ENCODE results near the gene EIF2S2.

The EIF2S2 gene

DNA sequence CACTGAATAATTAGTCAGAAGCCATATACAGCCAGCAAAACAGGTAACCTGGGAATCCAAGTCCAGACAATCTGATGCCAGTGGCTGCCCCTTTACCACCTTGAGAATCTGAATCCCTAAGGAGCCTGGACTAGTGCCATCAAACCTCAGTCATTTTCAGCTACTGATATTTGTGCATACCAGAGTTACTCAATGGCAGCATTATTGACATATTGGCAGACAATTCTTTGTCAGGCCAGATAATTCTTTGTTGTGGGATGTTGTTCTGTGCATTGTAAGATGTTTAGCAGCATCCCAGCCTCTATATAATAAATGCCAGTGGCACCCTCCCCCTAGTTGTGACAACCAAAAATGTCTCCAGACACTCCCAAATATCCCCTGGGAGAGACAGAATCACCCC is 3.2 kb upstream of the EIF2S2 start:
- DNase-seq: no peak

DNA sequence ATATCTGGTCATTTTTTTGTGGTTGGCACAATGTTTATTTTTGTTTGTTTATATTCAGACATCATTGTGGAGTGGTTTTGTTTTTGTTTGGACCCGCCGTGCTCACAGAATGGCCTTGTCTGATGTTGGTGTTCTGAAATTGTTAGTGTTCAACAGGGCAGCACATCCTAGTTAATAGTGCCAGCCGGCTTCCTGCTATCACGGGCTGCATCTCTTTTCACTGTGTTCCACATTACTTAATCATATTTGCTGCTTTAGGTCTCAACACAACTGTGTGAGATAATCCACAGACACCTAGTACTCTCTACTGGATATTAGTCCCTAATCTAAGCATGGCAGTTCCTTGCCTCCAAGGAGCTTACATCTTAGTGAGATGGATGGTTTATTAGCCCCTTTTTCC is 2.8 kb upstream of the EIF2S2 start:
- DNase-seq: no peak

DNA sequence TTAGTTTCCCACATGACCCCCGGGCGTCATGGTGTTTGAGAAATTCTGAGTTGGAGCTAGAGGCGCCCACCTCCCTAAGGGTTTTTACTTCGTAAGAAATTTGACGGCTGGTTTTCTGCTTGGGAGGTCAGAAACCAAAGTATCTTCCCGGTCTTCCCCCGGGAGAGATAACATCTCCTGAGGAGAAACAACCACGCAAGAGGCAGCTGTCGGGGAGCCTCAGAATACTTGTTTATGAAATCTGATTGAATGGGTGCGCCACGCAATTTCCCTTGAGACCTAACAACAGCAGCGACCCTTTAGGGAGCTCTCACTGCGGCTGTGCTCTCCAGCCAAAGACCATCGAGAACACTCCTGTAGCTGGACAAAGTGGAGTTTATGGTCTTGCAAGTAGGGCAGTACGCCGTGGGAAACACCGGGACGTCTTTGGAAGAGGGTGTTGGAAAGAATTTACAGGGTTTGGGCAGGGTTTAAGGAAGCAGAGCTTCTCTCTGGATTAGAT is 608 bp upstream of the EIF2S2 start:
- DNase-seq: no peak

DNA sequence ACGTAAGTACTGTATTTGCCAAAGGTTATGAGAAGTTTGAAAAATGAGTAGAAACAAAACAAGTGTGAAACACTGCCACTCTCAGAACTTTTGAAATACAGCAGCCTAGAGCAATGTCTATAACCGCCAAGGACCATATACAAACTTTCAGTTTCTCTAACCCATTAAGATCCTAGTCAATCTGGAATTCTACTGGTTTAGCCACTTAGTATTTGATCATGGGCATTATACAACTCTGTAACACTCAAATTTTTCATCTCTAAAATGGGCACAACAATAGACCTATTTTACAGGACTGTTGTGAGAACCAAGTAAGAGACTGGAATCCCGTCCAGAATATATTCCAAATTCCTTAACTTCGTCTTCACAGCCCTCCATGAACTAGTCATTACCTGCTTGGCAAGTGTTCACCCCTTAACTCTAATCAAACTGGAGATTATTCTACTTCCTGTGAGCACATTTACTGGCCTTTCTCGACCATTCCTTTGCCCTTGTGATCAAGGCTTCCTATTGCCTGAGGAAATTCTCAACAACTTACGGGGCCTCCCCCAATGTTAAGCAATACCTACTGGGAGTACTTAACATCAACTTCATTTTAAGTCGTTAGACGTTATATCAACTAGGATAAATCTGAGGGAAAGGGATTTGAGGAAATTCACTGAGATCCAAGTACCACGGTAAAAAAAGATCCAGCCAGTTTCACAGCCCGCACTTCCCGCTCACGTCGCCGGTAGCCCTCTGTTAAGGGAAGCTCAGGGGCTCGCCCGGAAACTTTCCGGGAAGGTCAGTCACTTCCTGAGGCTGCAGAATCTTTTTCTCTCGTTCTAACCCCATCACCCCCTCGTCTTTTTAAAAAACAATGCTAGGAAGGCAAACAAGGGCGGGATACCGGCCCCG is 1.1 kb downstream of the EIF2S2 start:
- peak; percentile 8 for DNase-seq

DNA sequence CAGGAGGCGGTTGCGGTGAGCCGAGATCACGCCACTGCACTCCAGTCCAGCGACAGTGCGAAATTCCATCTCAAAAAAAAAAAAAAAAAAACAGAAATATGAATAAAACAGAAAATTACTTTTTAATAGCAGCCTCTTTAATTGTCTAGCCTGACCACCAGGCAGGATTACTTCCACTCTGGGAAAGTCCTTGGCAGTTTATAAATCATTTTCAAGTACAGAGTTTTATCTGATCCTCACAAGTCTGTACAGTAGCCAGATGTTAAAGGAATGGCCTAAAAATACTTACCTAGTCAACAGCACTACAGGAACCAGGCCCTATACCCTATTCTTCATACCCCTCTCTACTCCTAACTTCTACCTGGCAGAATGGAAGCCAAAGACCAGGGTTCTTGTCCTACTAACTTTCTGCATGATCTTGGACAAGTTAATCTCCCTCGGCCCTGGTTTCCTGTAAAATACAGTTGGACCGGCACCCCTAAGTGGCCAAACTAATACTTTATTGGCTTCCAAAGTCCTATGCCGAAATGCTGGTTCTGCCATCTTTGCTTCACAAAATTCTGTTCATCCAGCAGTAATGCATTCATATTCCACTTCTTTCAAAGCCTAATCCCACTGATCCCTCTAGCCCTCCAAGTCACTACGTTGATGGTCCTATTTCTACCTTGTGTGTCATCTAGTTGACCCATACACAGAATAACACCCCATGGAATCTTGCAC is 1.9 kb downstream of the EIF2S2 start:
- no peak for DNase-seq

DNA sequence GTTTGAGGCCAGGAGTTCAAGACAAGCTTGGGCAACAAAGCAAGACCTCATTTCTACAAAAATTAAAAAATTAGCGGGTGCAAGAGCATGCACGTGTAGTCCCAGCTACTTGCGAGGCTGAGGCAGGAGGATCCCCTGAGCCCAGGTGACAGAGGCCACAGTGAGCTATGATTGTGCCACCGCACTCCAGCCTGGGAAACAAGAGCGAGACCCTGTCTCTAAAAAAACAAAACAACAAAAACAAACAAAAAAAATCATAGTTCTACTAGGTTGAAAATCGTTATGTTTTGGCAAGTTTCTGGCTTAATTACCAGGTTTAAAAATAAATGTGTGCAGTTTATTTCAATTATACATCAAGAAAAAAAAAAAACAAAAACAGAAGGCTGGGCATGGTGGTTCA is 2.6 kb downstream of the EIF2S2 start:
- DNase-seq: no peak

DNA sequence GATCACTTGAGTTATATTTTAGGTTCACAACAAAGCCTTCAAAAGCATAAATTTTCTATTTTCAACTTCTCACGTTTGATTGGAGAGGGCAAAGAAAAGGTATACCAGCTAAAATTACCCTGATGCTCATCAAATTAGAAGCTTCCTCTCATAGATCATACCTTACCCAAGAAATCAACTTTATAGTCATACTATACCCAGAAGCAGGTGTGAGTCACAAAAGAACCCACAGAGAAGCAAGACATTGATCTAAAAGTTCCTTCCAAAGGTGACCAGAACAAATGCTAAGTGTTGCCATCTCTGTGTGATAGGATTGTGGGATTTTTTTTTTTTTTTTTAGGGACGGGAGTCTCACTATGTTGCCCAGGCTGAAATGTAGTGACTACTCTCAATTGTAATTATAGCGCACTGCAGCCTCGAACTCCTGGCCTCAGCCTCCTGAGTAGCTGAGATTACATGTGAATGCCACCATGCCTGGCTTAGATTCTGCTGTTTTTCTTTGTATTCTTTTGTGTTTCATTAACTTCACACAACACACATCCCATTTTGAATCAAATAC is 3.3 kb downstream of the EIF2S2 start:
- no peak for DNase-seq

DNA sequence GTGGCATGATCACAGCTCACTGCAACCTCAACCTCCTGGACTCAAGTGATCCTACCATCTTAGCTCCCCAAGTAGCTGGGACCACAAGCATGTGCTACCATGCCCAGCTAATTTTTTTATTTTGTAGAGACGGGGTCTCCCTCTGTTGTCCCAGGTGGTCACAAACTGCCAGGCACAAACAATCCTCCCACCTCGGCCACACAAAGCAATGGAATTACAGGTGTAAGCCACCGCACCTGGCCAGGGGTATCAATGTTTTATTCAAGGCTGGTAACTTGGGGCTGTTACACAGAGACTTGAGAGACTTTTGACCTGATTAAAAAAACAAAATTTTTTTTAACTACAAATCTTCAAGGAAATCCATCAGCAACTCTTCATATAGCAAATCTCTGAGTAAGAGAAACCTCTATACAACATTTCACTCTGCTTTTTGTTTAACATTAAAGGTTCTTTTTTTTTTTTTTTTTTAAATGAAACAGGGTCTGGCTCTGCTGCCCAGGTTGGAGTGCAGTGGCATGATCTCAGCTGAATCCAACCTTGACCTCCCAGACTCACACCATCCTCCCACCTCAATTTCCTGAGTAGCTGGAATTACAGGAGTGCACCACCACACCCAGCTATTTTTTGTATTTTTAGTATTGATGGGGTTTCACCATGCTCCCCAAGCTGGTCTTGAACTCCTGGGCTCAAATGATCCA is 5.9 kb downstream of the EIF2S2 start:
- DNase-seq: no peak

DNA sequence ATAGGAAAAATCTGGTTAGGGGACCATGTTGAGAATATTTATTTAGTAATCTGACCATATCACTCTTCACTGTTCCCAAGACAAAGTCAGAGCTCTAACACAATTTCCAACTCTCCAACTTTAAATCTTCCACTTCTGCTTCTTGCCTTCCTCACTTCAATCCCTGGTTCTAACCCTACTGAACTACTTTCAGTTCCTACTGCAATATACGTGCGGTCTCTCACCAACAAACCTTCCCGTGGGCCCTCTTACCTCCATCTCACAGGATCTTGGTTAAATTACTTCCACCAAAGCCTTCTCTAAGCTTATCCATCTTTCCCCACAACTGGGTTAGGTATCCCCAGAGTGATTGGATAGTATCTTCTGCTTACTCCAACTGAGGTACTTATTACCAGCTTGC is 8.0 kb downstream of the EIF2S2 start:
- no peak for DNase-seq

DNA sequence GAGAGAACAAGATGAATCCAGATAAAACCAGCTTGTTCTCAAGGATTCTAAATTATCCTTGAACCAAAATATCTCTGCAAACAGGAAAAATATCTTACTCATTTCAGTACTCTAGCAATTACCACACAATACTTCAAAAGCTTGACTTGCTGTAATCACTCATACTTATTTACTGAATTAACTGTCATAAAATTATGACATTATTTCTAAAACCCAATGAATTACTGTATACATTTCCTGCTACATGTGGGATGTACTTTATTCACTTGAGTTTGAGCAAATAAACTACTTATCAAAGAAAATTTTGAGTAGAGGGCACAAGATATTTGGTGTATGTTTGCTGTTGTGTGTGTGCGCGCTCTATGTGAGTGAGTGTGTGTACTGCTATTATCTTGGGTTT is 9.7 kb downstream of the EIF2S2 start:
- DNase-seq: no peak

DNA sequence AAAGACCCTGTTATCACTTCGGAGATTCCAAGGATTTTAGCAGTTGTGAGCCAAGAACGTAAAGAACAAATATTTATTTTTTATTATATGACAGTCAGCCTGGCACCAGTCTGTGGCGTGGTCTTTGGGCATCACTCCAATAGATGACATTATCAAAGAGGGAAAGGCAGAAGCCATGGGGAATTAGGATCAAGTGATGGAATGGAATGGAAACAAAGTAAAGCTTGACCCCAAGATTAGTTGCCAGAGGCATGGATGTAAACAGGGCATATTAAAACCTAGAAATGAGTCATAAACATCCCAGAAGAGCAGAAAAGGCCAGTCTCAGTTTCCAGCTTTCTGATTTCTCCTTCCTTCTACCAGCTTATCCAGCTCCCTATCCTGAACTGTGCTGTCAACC is 11.5 kb downstream of the EIF2S2 start:
- no peak for DNase-seq

DNA sequence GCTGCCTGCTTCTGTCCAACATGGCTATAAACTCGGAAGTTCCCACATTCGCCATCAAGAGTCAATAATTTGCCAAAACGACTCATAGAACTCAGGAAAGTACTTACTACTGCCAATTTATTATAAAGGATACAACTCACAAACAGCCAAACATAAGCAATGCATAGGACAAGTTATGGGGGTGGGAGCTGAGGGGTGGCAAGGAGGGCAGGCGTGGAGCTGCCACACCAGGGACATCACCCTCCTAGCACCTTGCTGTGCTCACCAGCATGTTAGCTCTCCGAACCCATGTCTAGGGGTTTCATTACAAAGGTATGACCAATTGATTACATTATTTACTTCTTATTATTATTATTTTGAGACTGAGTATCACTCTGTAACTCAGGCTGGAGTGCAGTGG is 12.4 kb downstream of the EIF2S2 start:
- no peak for DNase-seq

DNA sequence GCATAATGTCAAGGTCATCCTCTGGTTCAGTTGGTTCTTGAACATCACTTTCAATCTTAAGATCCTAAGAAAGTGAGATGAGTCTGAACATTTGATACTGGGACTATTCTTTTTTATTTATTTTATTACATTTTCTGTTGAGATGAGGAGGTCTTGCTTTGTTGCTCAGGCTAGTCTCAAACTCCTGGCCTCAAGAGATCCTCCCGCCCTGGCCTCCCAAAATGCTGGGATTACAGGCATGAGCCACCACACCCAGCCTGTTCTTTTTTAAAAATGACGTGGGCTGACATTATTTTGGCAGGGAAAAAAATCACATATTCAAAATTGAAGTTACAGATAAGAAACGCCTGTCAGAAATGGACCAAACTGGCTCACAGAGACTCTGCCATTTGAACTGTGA is 13.5 kb downstream of the EIF2S2 start:
- no peak for DNase-seq

DNA sequence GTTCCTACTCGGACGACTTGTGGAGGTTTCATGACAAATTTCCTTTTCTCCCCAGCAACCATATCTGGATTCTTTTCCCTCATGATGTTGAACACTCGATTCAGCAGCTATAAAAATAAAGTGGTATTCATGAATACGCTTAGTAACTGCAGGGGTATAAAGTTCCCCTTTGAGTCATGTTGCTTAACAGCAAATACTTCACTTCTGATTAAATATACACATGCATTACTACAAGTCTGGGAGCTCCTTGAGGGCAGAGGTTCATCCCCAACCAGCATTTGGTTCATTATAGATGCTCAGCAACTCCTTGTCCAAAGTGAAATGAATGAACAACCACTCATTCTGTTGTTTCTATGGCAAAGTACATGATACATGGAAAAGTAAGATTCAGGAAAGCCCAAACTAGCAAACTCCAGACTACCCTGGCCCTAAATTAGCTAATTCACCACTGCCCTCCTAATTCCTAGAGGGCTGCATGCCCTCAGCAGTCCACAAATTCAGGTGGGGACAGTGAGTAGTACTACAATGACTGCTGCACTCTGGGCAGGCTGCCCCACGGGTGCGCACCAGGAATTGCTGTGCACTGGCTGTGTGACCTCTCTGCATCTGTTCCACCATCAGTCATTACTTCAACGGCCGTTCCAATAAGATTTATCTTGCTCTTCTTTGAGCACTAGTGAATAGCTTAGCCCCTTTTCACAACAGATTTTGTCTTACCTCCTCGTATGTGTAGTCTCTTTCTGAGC is 15.2 kb downstream of the EIF2S2 start:
- DNase-seq: no peak

DNA sequence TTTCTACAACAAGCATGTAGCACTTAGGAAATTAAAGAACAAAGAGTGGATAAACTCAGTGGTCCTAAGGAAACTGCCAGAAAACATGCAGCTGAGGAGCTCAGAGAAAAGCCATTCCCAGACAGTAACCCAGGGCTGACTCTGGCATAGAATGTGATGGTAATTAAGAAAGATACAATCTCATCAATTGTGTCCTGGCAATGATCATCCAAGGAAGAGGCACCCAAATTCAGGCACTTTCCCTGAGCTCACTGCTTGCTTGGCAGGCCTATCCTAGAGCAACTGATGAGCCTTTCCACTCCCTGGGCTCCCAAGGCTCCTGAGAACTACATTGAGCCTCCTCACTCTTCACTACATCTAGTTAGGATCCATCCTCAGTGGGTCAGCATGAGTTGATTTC is 16.2 kb downstream of the EIF2S2 start:
- DNase-seq: no peak

DNA sequence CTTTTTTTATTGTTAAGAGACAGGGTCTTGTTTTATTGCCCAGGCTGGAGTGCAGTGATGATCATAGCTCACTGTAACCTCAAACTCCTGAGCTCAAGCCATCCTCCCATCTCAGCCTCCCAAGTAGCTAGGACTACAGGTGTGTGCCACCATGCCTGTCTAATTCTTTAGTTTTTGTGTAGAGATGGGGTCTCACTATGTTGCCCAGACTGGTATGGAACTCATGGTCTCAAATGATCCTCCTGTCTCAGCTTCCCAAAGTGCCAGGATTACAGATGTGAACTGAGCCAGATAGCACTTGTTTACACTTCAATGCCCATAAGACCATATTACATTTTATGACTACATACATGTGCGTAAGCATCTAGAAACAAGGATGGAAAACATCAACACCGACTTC is 18.1 kb downstream of the EIF2S2 start:
- no peak for DNase-seq

DNA sequence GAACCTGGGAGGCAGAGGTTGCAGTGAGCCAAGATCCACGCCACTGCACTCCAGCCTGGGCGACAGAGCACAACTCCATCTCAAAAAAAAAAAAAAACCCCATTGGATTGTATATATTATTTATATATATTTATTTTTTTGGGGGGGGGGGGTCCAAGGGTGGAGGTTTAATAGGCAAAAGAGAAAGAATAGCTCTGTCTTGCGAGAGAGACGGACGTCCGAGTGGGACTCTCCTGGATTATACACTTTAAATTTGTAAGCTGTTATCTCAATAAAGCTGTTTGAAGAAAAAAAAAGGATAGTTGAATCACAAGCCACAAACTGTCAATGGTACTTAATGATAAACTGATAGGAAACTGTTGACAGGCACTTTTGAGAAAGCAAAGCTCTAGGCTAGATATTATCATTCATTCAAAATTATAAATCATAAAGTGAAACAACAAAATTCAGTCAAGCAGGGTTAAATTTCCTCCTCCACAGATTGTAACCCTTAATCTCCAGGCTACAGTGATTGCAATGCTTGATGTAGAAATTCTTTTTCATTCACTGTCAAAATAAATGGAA is 20.3 kb downstream of the EIF2S2 start:
- no peak for DNase-seq

DNA sequence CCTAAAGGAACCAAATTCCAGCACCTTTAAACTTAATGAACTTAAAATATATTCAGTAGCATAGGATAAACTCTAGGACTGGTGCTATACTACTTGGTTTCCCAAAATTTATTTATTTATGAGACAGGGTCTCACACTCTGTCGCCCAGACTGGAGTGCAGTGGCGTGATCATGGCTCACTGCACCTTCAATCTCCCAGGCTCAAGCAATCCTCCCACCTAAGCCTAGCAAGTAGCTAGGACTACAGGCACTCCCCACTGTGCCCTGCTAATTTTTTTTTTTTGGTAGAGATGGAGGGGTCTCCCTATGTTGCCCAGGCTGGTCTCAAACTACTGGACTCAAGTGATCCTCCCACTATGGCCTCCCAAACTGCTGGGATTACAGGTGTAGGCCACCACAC is 21.4 kb downstream of the EIF2S2 start:
- no peak for DNase-seq

DNA sequence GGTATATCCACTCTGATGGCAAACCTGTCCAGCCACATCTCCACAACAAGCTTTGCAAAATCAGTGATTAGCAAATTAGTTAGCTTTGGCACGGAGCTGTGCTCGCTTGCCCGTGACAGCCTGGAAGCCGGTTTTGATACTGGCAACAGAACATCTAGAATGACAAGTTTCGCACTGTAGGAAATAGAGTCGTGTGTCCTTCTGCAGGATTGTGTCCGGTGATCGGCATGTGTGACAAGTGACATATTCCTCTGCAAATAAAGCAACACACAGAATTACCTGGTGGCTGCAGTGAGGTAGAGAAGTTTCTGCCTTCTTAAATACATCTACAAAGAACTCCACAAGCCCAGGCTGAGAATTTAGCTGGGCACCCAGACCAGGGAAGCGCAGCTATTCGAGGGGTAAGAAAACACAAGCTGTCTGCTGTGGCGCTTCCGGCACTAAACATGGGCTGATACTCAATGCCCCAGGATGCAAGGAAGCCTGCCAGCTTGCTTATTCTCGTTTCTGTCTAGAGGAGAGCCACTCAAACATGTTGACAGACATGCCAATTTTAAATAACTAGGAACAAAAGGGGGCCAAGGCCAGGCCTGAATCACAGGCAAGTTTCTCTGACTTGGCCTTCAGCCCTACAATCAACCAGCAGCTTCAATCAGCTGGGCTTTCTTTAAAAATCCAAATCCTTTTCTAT is 22.2 kb downstream of the EIF2S2 start:
- DNase-seq: no peak

DNA sequence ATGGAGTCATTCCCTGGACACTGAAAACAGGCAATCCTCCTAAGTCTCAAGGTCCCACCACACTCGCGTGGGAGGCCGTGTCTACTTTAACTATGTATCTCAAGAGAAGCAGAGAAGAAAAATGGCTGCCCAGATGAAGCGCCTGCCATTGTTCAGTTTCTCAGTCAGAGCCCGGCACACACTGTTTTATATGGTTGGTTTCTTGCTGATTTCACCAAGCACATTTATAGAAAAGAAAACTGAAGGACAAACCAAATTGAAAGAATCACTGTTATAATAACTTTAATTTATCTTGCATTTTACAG is 22.9 kb downstream of the EIF2S2 start:
- DNase-seq: no peak

DNA sequence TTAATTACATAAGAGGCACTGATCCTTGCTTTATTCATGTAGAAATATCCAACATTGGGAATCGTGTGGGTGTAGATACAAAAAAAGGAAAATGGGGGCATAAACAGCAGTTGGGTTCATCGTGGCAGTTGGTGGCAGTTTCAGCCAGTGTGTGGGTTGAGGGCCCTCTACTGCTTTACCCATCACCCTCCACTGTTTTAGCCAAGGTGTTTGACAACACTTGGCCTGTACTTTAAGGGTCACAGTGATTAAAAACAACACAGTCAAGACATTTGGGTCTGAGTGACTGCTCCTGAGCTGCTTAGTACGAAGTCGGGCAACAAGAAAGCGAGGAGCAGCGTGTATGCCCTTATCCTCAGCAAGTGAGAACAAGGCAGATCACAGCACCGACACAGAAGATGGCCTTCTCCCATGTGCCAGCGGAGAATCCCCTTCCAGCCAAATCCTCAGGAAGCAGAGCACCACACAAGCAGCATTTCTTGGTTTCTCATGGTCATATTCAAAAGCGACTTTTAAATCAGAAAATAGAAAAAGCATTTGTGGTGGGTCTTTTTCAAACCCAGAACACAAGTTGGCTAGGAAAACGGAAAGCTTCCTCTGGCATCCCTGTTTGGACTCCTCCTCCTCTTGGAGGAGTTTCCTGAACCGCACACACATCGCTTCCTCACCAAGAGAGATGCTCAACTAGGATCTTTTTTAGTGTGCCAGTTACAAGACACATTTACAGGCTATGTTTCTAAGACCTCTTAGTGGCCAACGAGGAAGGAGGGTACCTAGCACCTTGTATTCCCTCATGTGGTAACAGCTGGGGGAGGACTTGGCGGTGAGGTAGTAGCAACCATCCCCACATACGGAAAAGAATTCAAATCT is 23.5 kb downstream of the EIF2S2 start:
- DNase-seq: no peak

Measured in NCI-H510A (cell line).